B cell (primary cell): Measurements from ENCODE around the gene NRROS. TPM values are rescaled to one million over a fixed set of nuclear protein-coding genes. Genes with fewer than 3 reads are reported as not detected.

ENCODE experiments used
- ATAC-seq: fragments of 200-7000 bp; cut with Tn5 transposase; one replicate; pipeline ENCODE4 v1.10.0; 2021; ENCODE audit warnings: low read depth, mild to moderate bottlenecking, moderate number of reproducible peaks, moderate library complexity
- CTCF ChIA-PET: fragments of 350-600 bp; sonication (Branson Sonifier 250); formaldehyde crosslinking; loops from one replicate; lab custom pipeline; 2021; ENCODE audit warnings: antibody characterized with exemption, inconsistent platforms; lab: Charles Lee
- POLR2A ChIA-PET: fragments of 350-600 bp; sonication (Branson Sonifier 250); formaldehyde crosslinking; loops from one replicate; lab custom pipeline; 2021; ENCODE audit warnings: antibody characterized with exemption; lab: Charles Lee
- DNase-seq: peaks from one replicate; pipeline ENCODE4 v3.0.0; 2013
- H2AFZ ChIP-seq: 2 replicates; pipeline ENCODE4 v1.6.1; 2012; ENCODE audit warnings: mild to moderate bottlenecking, low read depth, low read length; ENCODE audit not compliant: insufficient read depth, poor library complexity, severe bottlenecking
- H3K27ac ChIP-seq, 2 donors: 1 replicate in 1 of 2; 2 replicates in 1 of 2; pipeline ENCODE4 v1.5.1; 2012 to 2013; ENCODE audit warnings: low read length in 2 of 2, mild to moderate bottlenecking in 2 of 2, moderate library complexity in 1 of 2
- H3K27me3 ChIP-seq, 4 experiments: fragments of 200-600 bp in 1 of 4; sonication (generic) in 1 of 4; replicated peaks in 1 of 4; 1 replicate in 2 of 4; 2 replicates in 2 of 4; pipeline versions ENCODE4 v1.6.1 to v1.7.0; 2013 to 2016; ENCODE audit warnings: low read length in 3 of 4, mild to moderate bottlenecking in 2 of 4, mixed read lengths in 1 of 4, moderate library complexity in 1 of 4; ENCODE audit not compliant: insufficient read depth in 4 of 4, control insufficient read depth in 3 of 4; ENCODE audit errors: control extremely low read depth in 1 of 4
- H3K36me3 ChIP-seq, 2 experiments: replicated peaks in 1 of 2; 1 replicate in 1 of 2; 2 replicates in 1 of 2; pipeline versions ENCODE4 v1.6.1 to v1.7.1; 2013; ENCODE audit warnings: low read length in 1 of 2; ENCODE audit not compliant: insufficient read depth in 2 of 2, control insufficient read depth in 1 of 2; ENCODE audit errors: control extremely low read depth in 1 of 2, extremely low read depth in 1 of 2
- H3K4me1 ChIP-seq, 2 donors: fragments of 200-600 bp in 1 of 2; sonication (generic) in 1 of 2; 1 replicate in 1 of 2; 2 replicates in 1 of 2; pipeline versions ENCODE4 v1.5.1 to v1.6.1; 2013 to 2017; ENCODE audit warnings: low read length in 2 of 2; ENCODE audit not compliant: control insufficient read depth in 2 of 2, insufficient read depth in 2 of 2
- H3K4me2 ChIP-seq: replicated peaks from 2 replicates; pipeline ENCODE3; 2012; ENCODE audit warnings: mild to moderate bottlenecking, low read depth, low read length; ENCODE audit not compliant: poor library complexity, severe bottlenecking
- H3K4me3 ChIP-seq, 5 experiments: fragments of 200-600 bp in 1 of 5; sonication (generic) in 1 of 5; 1 replicate in 3 of 5; 2 replicates in 2 of 5; pipeline versions ENCODE4 v1.5.1 to v1.7.0; 2011 to 2016; ENCODE audit warnings: low read length in 4 of 5, mild to moderate bottlenecking in 4 of 5, low read depth in 2 of 5, control low read depth in 1 of 5, moderate library complexity in 1 of 5; ENCODE audit not compliant: insufficient read depth in 1 of 5; ENCODE audit errors: control extremely low read depth in 1 of 5, extremely low read depth in 1 of 5
- H3K79me2 ChIP-seq: fragments of 200-600 bp; sonication (generic); one replicate; pipeline ENCODE4 v1.6.0; 2016; ENCODE audit warnings: low read length; ENCODE audit not compliant: control insufficient read depth, insufficient read depth
- H3K9ac ChIP-seq: fragments of 200-600 bp; sonication (generic); 2 replicates; pipeline ENCODE4 v1.6.1; 2017; ENCODE audit warnings: mild to moderate bottlenecking, low read length, moderate library complexity
- H3K9me3 ChIP-seq, 3 donors: one replicate each; pipeline versions ENCODE4 v1.6.1 to v1.7.1; 2013; ENCODE audit warnings: low read length in 2 of 3; ENCODE audit not compliant: control insufficient read depth in 2 of 3, insufficient read depth in 1 of 3; ENCODE audit errors: control extremely low read depth in 1 of 3
- H4K20me1 ChIP-seq: 2 replicates; pipeline ENCODE4 v1.6.0; 2012; ENCODE audit warnings: mild to moderate bottlenecking, low read length; ENCODE audit not compliant: insufficient read depth, control insufficient read depth, poor library complexity, severe bottlenecking
- H3K27ac Mint-ChIP-seq: one replicate; pipeline ENCODE4 v1.8.0; 2021; ENCODE audit warnings: mixed read lengths
- H3K27me3 Mint-ChIP-seq: one replicate; pipeline ENCODE4 v1.8.0; 2021; ENCODE audit warnings: mixed read lengths
- H3K4me1 Mint-ChIP-seq: one replicate; pipeline ENCODE4 v1.8.0; 2021; ENCODE audit warnings: mixed read lengths
- H3K4me3 Mint-ChIP-seq: one replicate; pipeline ENCODE4 v1.8.0; 2021; ENCODE audit warnings: mixed read lengths
- H3K9me3 Mint-ChIP-seq: one replicate; pipeline ENCODE4 v1.8.0; 2022; ENCODE audit warnings: mixed read lengths; ENCODE audit not compliant: insufficient read depth
- EZH2 ChIP-seq: IDR thresholded peaks from 2 replicates; pipeline ENCODE4 v1.6.1; 2012; ENCODE audit warnings: borderline replicate concordance, low read depth, mild to moderate bottlenecking, moderate library complexity, low read length; ENCODE audit not compliant: insufficient read depth, poor library complexity, severe bottlenecking
- WGBS: methylation state at CpG from one replicate; pipeline ENCODE4 v1.1.5; 2013; ENCODE audit warnings: missing lambda C conversion rate; ENCODE audit not compliant: insufficient coverage; 5-methylcytosine and 5-hydroxymethylcytosine counted together
- intact Hi-C: fragments of 100-400 bp; cut with micrococcal nuclease; formaldehyde crosslinking; loops from one replicate; pipeline ENCODE4 v1.10.0; 2022
- polyA plus RNA-seq: library from polyadenylated mRNA; depleted of rRNA; stranded (reverse); fragments of >200 nt; gene quantifications from 2 replicates; pipeline ENCODE4 v1.2.3, GENCODE V29; 2012
- total RNA-seq, 2 donors: library from RNA; stranded (reverse); fragments of 120-200 nt in 1 of 2; gene quantifications; 1 replicate in 1 of 2; 2 replicates in 1 of 2; pipeline versions ENCODE4 v1.2.3 to v1.2.4, GENCODE V29; 2013 to 2022
- TF ChIP-seq, protein P1 (sequence below): fragments of 200-600 bp; IDR thresholded peaks from one replicate; pipeline ENCODE4 v1.8.0; 2022; ENCODE audit warnings: antibody characterized with exemption, mild to moderate bottlenecking

The NRROS gene
- total and polyA plus RNA-seq, 2 donors (not counting 1 experiment from before 2014, with no cell fraction given): 40.1 to 87.9 TPM

- peaks cover 66% of the 10 kb centered on the region for H3K79me2 ChIP-seq
- Mint-ChIP-seq H3K27me3 (no peaks in the 10 kb centered on the region), H3K9me3 (no peaks in the 10 kb centered on the region), H3K27ac (peak overlapping the region; percentile 99), H3K4me3 (peak overlapping the region; percentile 89), H3K4me1 (peaks cover 74% of the 10 kb centered on the region)
- ChIA-PET POLR2A (interaction anchor here (1.1 to 2.6 kb wide), 4 partner anchors 8 to 1034 kb away, joined by 3 to 11 read pairs (median 6); no protein-coding TSS in a partner anchor), CTCF (interaction anchor here (1.1 to 5.2 kb wide), 6 partner anchors 28 to 301 kb away, joined by 3 to 35 read pairs (median 14); no protein-coding TSS in a partner anchor)
- WGBS: under 1% methylated on average over 23 of the region's 24 CpGs
- H3K27me3 ChIP-seq: no peaks in the 10 kb centered on the region
- no peaks in the 10 kb centered on the region for H3K9me3 ChIP-seq
- peaks cover 8% of the 10 kb centered on the region for H4K20me1 ChIP-seq
- ATAC-seq (no peak), DNase-seq (peak; percentile 46)
- TF ChIP-seq EZH2: no peak
- TF ChIP-seq, protein P1, sequence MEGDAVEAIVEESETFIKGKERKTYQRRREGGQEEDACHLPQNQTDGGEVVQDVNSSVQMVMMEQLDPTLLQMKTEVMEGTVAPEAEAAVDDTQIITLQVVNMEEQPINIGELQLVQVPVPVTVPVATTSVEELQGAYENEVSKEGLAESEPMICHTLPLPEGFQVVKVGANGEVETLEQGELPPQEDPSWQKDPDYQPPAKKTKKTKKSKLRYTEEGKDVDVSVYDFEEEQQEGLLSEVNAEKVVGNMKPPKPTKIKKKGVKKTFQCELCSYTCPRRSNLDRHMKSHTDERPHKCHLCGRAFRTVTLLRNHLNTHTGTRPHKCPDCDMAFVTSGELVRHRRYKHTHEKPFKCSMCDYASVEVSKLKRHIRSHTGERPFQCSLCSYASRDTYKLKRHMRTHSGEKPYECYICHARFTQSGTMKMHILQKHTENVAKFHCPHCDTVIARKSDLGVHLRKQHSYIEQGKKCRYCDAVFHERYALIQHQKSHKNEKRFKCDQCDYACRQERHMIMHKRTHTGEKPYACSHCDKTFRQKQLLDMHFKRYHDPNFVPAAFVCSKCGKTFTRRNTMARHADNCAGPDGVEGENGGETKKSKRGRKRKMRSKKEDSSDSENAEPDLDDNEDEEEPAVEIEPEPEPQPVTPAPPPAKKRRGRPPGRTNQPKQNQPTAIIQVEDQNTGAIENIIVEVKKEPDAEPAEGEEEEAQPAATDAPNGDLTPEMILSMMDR: no peak
- peak overlapping the region; percentile 90 for H3K9ac ChIP-seq
- H3K4me2 ChIP-seq: peak overlapping the region; percentile 94
- H3K4me3 ChIP-seq: peak overlapping the region; percentile 80 to 88 (median 83)
- intact Hi-C loops: loop anchor here (5.0 kb wide), 1 partner anchor 558 kb away; the partner anchor contains the start of gene TFRC
- peak overlapping the region; percentile 85 to 93 for H3K27ac ChIP-seq
- H3K4me1 ChIP-seq: peaks cover 60 to 72% of the 10 kb centered on the region in 2 donors
- H3K36me3 ChIP-seq: peaks cover 0 to 21% of the 10 kb centered on the region in 2 experiments
- peak overlapping the region; percentile 82 for H2AFZ ChIP-seq
Measured at GRCh38 chr3:196640297-196641018, 964 bp downstream of the NRROS start.
